ENCODE results near the gene SLC35B2.
A peak's percentile ranks its signal among the peaks of the same experiment; 100 is the strongest.

SLC35B2 gene

DNA sequence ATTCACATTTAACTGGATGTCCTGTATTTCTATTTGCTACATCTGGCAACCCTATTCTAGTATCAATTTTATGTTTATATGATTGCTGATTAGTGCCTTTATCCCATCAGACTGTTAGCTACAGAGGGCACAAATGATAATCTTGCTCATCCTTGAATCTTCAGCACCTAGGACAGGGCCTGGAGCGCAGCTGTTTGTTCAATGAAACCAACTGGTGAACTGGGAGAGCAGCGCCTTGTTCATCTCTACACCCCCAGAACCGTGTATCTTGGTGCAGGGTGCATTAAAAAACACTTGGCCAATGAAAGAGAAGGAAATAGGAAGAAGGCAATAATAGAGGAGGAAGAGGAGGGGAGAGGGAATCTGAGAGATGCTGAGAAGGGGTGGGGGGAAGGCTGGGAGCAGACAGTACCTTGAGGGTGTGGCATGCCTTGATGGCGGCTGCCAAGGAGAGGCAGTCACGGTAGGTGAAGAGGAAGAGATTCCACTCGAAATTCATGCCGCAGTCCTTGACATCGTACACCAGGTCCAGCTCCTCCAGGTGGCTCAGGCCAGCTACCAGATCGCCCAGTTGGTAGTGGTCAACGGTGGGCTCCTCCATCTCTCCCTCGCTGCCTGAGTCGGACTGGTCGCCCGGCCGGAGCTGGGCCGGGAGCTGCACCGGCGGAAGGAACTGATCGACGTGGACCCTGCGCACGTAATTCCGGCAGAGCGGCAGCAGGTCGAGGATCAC is 28.4 kb upstream of the SLC35B2 start:
- DNase-seq, result no peak

DNA sequence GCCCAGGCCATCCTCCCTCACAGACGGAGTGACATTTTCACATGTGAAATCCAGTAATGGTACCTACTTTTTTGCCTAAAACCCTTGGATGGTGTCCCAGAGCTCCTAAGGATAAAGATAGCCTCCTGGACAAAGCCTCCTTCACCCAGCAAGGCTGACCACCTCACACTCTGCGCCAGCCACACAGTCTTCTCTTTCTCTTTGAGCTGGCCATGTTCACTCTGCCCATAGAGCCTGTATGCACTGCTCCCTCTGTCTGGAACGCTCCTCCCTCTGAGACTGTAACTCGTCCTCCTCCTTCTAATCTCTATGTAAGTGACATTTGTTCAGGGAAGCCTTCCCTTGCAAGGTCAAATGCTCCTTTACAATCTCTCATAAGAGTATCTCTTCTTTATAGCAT is 27.5 kb upstream of the SLC35B2 start:
- no peak for DNase-seq

DNA sequence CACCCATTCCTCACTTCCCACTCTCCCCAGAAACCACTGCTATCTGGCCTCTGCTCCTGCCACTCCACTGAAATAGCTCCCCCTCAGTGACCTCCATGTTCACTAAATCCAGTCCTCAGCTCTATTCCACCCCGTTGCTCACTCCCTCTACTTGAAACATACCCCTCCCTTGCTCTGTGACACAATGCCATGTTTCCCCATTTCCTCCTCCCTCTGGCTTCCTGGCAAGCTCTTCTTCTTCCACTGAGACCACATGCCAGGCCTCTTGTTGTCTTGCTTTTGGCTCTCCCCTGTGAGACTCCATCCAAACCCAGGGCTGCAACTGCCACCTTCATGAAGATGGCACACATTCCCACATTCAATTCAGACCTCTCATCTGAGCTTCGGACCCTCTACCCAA is 26.8 kb upstream of the SLC35B2 start:
- DNase-seq, result no peak

GRCh38 chr6:44278774-44279697 is 21.7 kb upstream of the SLC35B2 start:
- DNase-seq, result no peak

DNA sequence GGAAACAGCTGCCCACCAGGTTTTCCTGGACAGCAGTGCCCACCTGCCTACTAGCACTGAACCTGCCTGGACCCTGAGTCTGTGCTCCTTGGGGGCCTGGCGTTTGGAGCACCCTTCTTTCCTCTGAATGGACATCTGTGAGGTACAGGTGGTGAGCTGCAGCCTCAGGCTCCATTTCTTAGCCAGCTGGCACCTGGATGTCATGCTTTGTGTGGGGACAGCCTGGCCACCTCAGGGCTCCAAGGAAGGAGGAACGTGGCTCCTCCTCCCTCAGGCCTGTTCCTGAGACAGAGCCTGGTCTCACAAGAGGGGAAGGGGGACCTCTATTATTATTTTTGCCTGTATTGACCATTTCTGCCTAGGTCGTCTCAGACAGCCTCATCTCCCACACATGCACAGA is 21.0 kb upstream of the SLC35B2 start:
- no peak for DNase-seq

GRCh38 chr6:44277763-44278162 is 20.4 kb upstream of the SLC35B2 start:
- DNase-seq, result no peak

- DNase-seq, result no peak
These were observed 19.6 kb upstream of the SLC35B2 start for GRCh38 chr6:44276667-44277640.

- DNase-seq, result no peak
These were observed 18.7 kb upstream of the SLC35B2 start for GRCh38 chr6:44275749-44276648.

GRCh38 chr6:44275271-44275748 is 18.0 kb upstream of the SLC35B2 start:
- DNase-seq, result no peak

DNA sequence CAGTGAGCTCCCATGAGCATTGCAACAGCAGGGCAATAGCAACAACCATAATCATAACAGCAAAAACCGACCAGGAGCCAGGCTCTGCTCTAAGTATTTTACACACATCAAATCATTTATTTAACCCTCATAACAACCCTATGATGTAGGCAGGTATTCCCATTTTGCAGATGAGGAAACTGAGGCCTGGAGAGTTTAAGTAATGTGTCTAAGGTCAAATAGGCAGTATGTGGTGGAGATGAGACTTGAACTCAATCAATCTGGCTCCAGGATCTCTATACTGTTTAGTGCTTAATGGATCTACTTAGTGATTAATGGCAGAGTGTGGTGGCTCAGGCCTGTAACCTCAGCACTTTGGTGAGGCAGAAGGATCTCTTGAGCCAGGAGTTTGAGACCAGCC is 16.3 kb upstream of the SLC35B2 start:
- no peak for DNase-seq

DNA sequence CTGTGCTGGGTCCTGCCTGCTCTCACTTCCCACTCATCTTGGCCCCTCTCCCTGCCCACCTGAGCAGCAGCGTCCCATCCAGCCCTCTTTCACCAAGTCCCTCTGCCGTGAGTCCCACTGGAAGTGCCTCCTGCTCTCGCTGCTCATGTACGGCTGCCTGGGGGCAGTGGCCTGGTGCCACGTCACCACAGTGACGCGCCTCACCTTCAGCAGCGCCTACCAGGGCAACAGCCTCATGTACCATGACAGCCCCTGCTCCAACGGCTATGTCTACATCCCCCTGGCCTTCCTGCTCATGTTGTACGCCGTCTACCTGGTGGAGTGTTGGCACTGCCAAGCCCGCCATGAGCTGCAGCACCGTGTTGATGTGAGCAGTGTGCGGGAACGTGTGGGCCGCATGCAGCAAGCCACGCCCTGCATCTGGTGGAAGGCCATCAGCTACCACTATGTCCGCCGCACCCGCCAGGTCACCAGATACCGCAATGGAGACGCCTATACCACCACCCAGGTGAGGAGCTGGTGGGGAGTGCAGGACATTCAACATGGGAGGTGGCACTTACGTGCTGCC is 15.8 kb upstream of the SLC35B2 start:
- DNase-seq, result no peak

- no peak for DNase-seq
These were observed 15.2 kb upstream of the SLC35B2 start for GRCh38 chr6:44272529-44272928.

DNA sequence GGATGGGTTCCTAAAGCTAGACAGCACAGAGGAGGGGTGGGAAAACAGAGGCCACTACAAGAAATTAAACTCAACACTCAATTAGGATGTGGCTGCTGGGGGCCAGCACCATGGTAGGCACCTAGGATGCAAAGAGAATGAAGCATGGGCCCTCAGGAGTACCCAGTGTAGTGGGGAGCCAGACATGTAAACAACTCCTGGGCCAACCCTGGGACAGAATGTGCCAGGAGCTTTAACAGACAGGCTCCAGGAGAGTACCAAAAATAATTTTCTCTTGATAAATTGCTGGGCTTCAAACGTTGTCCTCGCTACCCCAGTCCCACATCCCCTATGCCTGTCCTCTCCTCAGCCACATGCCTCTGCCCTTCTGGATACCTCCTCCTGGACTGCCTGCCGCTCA is 14.6 kb upstream of the SLC35B2 start:
- DNase-seq, result no peak

DNA sequence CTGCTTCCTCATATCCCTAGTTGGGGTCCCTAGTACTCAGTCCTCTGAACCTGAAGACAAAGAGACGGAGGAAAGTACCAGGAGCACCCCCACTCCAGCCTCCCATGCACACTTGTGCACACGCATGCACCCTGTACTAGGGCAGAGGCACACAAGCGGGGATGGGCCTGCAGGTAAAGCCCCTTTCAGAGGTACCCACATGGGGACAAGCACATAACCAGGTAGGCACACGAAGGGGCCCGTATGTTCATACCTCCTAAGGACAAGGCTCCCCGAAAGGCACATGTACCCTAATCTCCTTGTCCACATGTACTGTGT is 14.0 kb upstream of the SLC35B2 start:
- no peak for DNase-seq

DNA sequence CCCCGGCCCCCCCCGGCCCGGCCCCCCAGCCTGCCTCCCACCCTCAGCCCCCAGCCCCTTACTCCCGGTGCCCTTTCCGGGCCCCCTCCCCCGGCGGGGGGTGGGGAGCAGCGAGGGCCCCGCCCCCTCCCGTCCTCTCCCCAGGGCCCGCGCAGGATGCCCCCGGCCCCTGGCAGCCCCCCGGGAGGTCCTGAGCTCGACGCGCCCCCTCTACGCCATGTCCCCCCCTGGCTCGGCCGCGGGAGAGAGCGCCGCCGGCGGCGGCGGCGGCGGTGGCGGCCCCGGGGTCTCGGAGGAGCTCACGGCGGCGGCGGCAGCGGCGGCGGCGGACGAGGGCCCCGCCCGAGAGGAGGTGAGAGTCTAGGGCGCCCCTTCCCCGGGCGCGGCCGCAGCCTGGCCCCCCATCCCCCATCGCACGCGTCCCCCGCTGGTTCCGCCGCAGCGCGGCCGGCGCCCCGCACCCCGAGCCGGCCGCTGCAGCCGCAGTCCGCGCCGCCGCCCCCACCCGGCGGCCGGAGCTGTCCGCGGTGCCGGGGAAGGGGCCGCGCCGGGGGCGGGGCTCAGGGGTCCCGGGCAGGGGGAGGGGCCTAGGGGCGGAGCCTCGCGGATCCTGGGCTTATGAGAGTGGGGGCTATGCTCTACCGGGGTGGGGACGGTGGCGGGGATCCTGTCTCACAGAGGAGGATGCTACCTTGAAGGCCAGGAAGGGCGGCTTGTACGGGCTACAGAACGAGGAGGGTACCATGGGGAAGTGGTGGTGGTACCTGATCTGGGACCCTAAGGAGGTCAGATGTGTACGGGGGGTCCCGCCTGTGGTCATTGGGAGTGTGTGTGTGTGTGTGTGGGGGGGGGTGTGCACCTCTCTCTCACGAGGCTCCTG is 13.4 kb upstream of the SLC35B2 start:
- no peak for DNase-seq

- no peak for DNase-seq
These were observed 12.7 kb upstream of the SLC35B2 start, which contains the start of gene TMEM151B for GRCh38 chr6:44269921-44270525. Gene TMEM151B (plus strand): TSS chr6:44270450. CDS start chr6:44270743, 293 bp downstream.

DNA sequence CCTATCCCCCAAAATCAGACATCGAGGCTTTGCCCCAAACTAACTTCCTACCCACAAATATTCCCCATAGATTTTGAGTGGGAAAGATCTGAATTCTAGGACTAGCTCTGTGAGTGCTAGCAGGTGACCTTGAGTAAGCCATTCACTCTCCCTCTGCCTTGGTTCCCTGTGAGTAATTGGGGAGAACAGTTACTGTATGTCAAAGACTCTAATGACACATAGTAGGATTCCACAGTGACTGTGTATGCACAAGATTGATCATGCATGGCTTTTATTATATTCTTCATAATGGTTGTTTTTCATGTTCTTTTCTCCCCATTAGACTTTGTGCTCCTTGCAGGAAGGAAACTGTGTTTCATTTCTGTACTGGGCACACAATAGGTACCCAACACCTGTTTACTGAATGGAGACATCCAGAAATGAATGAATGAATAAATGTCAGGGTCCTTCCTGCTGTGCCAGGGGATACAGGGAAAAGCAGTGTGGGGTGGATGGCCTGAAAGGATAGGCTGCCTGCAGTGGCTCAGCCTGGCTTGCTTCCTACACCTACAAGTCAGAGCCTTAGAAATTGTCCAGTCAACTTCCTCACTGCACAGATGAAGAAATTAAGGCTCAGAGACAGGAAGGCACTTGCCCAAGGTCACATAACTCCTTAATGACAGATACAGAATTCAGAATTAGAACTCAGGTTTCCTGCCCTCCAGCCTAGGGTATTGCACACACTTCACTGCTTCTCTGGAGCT is 12.0 kb upstream of the SLC35B2 start:
- no peak for DNase-seq

DNA sequence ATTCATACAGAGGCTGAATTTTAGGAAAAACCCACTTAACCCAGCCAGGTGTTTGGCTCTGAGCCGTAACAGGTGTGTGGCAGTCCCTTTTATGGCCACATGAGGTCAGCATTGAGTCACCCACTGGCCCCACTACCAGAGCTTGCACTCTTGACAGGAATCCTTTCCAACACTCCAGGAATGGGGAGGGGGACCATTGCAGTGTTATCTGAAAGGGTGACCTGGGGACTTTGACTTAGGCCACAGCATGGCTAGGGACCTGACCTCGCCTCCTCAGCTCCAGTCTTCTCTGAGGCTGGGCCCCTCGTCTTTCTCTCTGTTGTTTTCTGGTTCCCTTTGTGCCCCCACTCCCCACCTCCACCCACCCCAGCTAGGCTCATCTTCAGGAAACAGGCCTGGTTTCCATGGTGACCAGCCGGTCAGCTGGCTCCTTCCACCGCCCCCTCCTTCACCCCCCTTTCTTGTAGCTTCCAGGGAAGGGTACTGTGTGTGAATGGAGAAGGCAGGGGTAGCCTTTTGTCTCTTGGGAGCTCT is 10.8 kb upstream of the SLC35B2 start:
- peak; percentile 34 for DNase-seq

GRCh38 chr6:44267252-44267651 is 9.9 kb upstream of the SLC35B2 start:
- DNase-seq, result no peak

All from stimulated activated naive CD4-positive, alpha-beta T cell treated with Interleukin-2 at 50 U/mL for 16 hours (primary cell).